WERI-Rb-1 (cell line): Measurements from ENCODE around the gene COX6A2.
A peak's percentile ranks its signal among the peaks of the same experiment; 100 is the strongest.

ENCODE experiments used
- DNase-seq: peaks from one replicate; pipeline ENCODE4 v3.0.0-alpha.2; 2020
- H3K27ac ChIP-seq: fragments of 250-450 bp; sonication (Bioruptor Pico); 2 replicates; pipeline ENCODE4 v1.5.1; 2020; ENCODE audit warnings: mild to moderate bottlenecking, moderate library complexity
- H3K27me3 ChIP-seq: fragments of 250-450 bp; sonication (Bioruptor Pico); 2 replicates; pipeline ENCODE4 v1.5.1; 2021; ENCODE audit warnings: mild to moderate bottlenecking, low read depth, moderate library complexity; ENCODE audit not compliant: insufficient read depth, severe bottlenecking
- H3K36me3 ChIP-seq: fragments of 250-450 bp; sonication (Bioruptor Pico); 2 replicates; pipeline ENCODE4 v1.5.1; 2020; ENCODE audit warnings: mild to moderate bottlenecking, moderate library complexity
- H3K4me3 ChIP-seq: 2 replicates; pipeline ENCODE4 v1.5.1; 2011; ENCODE audit warnings: low read depth, mild to moderate bottlenecking, control low read depth, low read length
- H3K9me3 ChIP-seq: fragments of 250-450 bp; sonication (Bioruptor Pico); 2 replicates; pipeline ENCODE4 v1.5.1; 2021; ENCODE audit warnings: mild to moderate bottlenecking, moderate library complexity; ENCODE audit not compliant: severe bottlenecking
- TF ChIP-seq, protein P1 (sequence below): IDR thresholded peaks from 2 replicates; pipeline ENCODE4 v1.5.1; 2011; ENCODE audit warnings: low read depth, mild to moderate bottlenecking, control low read depth, inconsistent platforms, low read length

Gene COX6A2

DNA sequence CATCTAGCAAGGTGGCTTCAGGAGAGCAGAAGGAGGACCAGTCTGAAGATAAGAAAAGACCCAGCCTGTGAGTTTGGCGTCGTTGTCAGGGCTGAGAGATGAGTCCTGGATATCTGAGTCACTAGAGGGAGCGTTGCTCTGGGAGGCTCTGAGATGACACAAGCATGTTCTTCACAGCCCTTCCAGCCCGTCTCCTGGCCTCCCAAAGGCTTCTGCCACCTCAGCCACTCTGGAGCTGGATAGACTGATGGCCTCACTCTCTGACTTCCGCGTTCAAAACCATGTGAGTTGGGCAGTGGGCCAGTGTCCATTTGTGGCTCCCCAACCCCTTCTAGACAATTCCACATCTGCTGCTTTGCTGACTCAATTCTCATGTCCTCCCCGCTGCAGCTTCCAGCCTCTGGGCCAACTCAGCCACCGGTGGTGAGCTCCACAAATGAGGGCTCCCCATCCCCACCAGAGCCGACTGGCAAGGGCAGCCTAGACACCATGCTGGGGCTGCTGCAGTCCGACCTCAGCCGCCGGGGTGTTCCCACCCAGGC, 46.1 kb upstream of the COX6A2 start:
- DNase-seq, result no peak
- H3K27me3 ChIP-seq, result no peaks in the 10 kb centered on the region
- no peak overlapping the region for H3K4me3 ChIP-seq
- no peaks in the 10 kb centered on the region for H3K9me3 ChIP-seq
- peaks cover 3% of the 10 kb centered on the region; the same call in 1 of the 2 replicates for H3K36me3 ChIP-seq
- H3K27ac ChIP-seq, result no peak overlapping the region
- TF ChIP-seq, protein P1, sequence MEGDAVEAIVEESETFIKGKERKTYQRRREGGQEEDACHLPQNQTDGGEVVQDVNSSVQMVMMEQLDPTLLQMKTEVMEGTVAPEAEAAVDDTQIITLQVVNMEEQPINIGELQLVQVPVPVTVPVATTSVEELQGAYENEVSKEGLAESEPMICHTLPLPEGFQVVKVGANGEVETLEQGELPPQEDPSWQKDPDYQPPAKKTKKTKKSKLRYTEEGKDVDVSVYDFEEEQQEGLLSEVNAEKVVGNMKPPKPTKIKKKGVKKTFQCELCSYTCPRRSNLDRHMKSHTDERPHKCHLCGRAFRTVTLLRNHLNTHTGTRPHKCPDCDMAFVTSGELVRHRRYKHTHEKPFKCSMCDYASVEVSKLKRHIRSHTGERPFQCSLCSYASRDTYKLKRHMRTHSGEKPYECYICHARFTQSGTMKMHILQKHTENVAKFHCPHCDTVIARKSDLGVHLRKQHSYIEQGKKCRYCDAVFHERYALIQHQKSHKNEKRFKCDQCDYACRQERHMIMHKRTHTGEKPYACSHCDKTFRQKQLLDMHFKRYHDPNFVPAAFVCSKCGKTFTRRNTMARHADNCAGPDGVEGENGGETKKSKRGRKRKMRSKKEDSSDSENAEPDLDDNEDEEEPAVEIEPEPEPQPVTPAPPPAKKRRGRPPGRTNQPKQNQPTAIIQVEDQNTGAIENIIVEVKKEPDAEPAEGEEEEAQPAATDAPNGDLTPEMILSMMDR, result no peak

GRCh38 chr16:31473264-31473984, 45.3 kb upstream of the COX6A2 start:
- no peak overlapping the region for H3K4me3 ChIP-seq
- peaks cover 3% of the 10 kb centered on the region; the same call in 1 of the 2 replicates for H3K36me3 ChIP-seq
- H3K27ac ChIP-seq, result no peak overlapping the region
- H3K9me3 ChIP-seq, result no peaks in the 10 kb centered on the region
- TF ChIP-seq, protein P1, result no peak
- DNase-seq, result no peak
- no peaks in the 10 kb centered on the region for H3K27me3 ChIP-seq

GRCh38 chr16:31472709-31473203, 44.6 kb upstream of the COX6A2 start:
- peak overlapping the region; percentile 66 for H3K4me3 ChIP-seq
- H3K36me3 ChIP-seq, result peaks cover 3% of the 10 kb centered on the region; the same call in 1 of the 2 replicates
- no peaks in the 10 kb centered on the region for H3K9me3 ChIP-seq
- H3K27me3 ChIP-seq, result no peaks in the 10 kb centered on the region
- no peak overlapping the region; the same call in 1 of the 2 replicates for H3K27ac ChIP-seq
- DNase-seq, result peak; percentile 58
- TF ChIP-seq, protein P1, result 0 out of 2 replicates have a peak, but pooled peaks have one; percentile 10

DNA sequence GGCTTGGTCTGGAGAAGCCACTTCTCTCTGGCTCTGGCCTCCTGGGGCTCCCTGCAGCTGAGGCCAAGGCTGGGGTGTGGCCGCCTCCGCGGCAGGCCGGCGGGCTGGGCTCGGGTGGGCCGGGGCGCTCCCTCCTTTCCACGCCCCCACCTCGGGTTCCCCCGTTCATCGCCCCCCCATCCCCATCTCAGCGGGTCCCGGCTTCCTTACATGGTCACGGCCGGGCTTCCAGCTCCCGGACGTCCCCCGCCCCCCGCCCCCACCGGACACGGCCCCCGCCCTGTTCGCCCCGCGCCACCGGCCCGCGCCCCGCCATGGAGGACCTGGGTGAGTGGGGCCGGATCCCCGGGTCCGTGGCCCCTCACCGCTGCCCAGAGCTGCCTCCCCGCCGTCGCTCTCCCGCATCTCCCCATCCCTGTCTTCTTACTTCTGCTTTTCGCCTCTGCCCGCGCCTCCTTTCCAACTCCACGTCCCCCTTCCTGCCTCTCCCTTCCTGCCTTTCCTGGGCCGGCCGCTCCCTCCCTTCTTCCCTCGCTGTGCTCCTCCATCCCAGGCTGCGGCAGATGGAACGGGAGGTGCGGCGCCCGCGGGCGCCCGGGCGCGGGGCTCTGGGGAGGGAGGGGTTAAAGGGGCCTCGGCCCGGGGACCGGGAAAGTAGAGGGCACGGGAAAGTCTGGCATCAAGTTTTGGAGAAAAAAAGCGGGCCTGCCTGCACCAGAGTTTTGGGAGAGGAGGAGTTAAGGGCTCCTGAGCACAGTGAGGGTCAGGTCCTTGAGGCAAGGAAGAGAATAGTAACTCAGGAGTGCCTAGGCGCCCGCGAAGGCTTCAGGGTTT, 43.9 kb upstream of the COX6A2 start, which contains the start of gene TGFB1I1:
TGFB1I1 (plus strand) TSS at position 278 of the 834 bp plus-strand sequence; CDS start at position 315, 37 bp downstream.
- H3K4me3 ChIP-seq, result peak within 1 kb of the TSS; percentile 66
- TF ChIP-seq, protein P1, result no peak
- H3K9me3 ChIP-seq, result no peaks in the 10 kb centered on the region
- H3K27ac ChIP-seq, result peak within 1 kb of the TSS; percentile 56
- no peaks in the 10 kb centered on the region for H3K27me3 ChIP-seq
- DNase-seq, result peak; percentile 54
- H3K36me3 ChIP-seq, result peaks cover 3% of the 10 kb centered on the region

GRCh38 chr16:31471241-31471874, 43.2 kb upstream of the COX6A2 start:
- Histone ChIP-seq H3K36me3 (peaks cover 3% of the 10 kb centered on the region), H3K9me3 (no peaks in the 10 kb centered on the region), H3K4me3 (peak overlapping the region; percentile 66), H3K27ac (no peak overlapping the region; the same call in 1 of the 2 replicates), H3K27me3 (no peaks in the 10 kb centered on the region)
- TF ChIP-seq, protein P1, result no peak
- no peak for DNase-seq
